Skeletal muscle tissue (tissue), 4 donors: Measurements from ENCODE around the gene PJA1. TPM values are rescaled to one million over a fixed set of nuclear protein-coding genes. Genes with fewer than 3 reads are reported as not detected.
A peak's percentile ranks its signal among the peaks of the same experiment; 100 is the strongest.

Source experiments
- H3K27ac ChIP-seq: one replicate; pipeline ENCODE4 v1.7.0; 2013; ENCODE audit warnings: mild to moderate bottlenecking, low read depth, low read length, inconsistent platforms
- H3K27me3 ChIP-seq, 3 donors: one replicate each; pipeline ENCODE4 v1.7.0; 2013; ENCODE audit warnings: low read length in 3 of 3; ENCODE audit not compliant: control insufficient read depth in 3 of 3, insufficient read depth in 3 of 3
- H3K36me3 ChIP-seq, 3 donors: one replicate each; pipeline ENCODE4 v1.7.0; 2013; ENCODE audit warnings: low read length in 3 of 3; ENCODE audit not compliant: control insufficient read depth in 3 of 3, insufficient read depth in 3 of 3
- H3K4me1 ChIP-seq, 3 donors: one replicate each; pipeline ENCODE4 v1.7.0; 2013; ENCODE audit warnings: low read length in 3 of 3, mild to moderate bottlenecking in 3 of 3; ENCODE audit not compliant: control insufficient read depth in 3 of 3, insufficient read depth in 3 of 3
- H3K4me3 ChIP-seq, 3 donors: one replicate each; pipeline ENCODE4 v1.7.0; 2013; ENCODE audit warnings: low read length in 3 of 3
- H3K9ac ChIP-seq, 3 donors: one replicate each; pipeline ENCODE4 v1.7.0; 2013; ENCODE audit warnings: low read length in 3 of 3, mild to moderate bottlenecking in 3 of 3, moderate library complexity in 2 of 3, low read depth in 1 of 3
- H3K9me3 ChIP-seq, 3 donors: one replicate each; pipeline ENCODE4 v1.7.0; 2013; ENCODE audit warnings: low read length in 3 of 3; ENCODE audit not compliant: control insufficient read depth in 3 of 3
- total RNA-seq: library from RNA; depleted of rRNA; stranded (reverse); fragments of >200 nt; gene quantifications from one replicate; pipeline ENCODE4 v1.2.3, GENCODE V29; 2014
- donor health status: Osteomylitis.

The PJA1 gene
- total RNA-seq, 1 donor from 2014 or later: 51.7 TPM

- no peak overlapping the region for H3K9ac ChIP-seq
- H3K4me3 ChIP-seq: no peak overlapping the region
- no peak overlapping the region for H3K27ac ChIP-seq
- peaks cover 3 to 15% (median 11%) of the 10 kb centered on the region in 3 donors for H3K4me1 ChIP-seq
- no peaks in the 10 kb centered on the region for H3K9me3 ChIP-seq
- peaks cover 0 to 16% (median 0%) of the 10 kb centered on the region in 3 donors for H3K27me3 ChIP-seq
- H3K36me3 ChIP-seq: no peaks in the 10 kb centered on the region
Measured at GRCh38 chrX:69124108-69124507, 41.1 kb downstream of the PJA1 start.

GRCh38 chrX:69123481-69123880 lies 41.8 kb downstream of the PJA1 start:
- Histone ChIP-seq H3K27ac (no peak overlapping the region), H3K9ac (peak overlapping the region in 1 of 3 donors; percentile 25), H3K4me3 (no peak overlapping the region), H3K4me1 (peaks cover 3 to 11% (median 11%) of the 10 kb centered on the region in 3 donors), H3K27me3 (peaks cover 0 to 16% (median 0%) of the 10 kb centered on the region in 3 donors), H3K36me3 (no peaks in the 10 kb centered on the region), H3K9me3 (no peaks in the 10 kb centered on the region)

GRCh38 chrX:69121321-69122000 lies 43.8 kb downstream of the PJA1 start:
- H3K27ac ChIP-seq: no peak overlapping the region
- H3K27me3 ChIP-seq: peaks cover 0 to 16% (median 0%) of the 10 kb centered on the region in 3 donors
- H3K9me3 ChIP-seq: no peaks in the 10 kb centered on the region
- H3K9ac ChIP-seq: no peak overlapping the region
- no peak overlapping the region for H3K4me3 ChIP-seq
- peaks cover 0 to 4% (median 4%) of the 10 kb centered on the region in 3 donors for H3K4me1 ChIP-seq
- no peaks in the 10 kb centered on the region for H3K36me3 ChIP-seq

GRCh38 chrX:69120476-69120875 lies 44.8 kb downstream of the PJA1 start:
- Histone ChIP-seq H3K27ac (no peak overlapping the region), H3K9me3 (no peaks in the 10 kb centered on the region), H3K4me3 (no peak overlapping the region), H3K4me1 (no peaks in the 10 kb centered on the region), H3K36me3 (no peaks in the 10 kb centered on the region), H3K27me3 (peaks cover 0 to 16% (median 0%) of the 10 kb centered on the region in 3 donors), H3K9ac (no peak overlapping the region)

- H3K4me3 ChIP-seq: no peak overlapping the region
- no peak overlapping the region for H3K9ac ChIP-seq
- H3K9me3 ChIP-seq: no peaks in the 10 kb centered on the region
- no peak overlapping the region for H3K27ac ChIP-seq
- H3K27me3 ChIP-seq: peaks cover 0 to 16% (median 0%) of the 10 kb centered on the region in 3 donors
- no peaks in the 10 kb centered on the region for H3K4me1 ChIP-seq
- no peaks in the 10 kb centered on the region for H3K36me3 ChIP-seq
Measured at GRCh38 chrX:69119122-69119521, 46.1 kb downstream of the PJA1 start.

- Histone ChIP-seq H3K9me3 (no peaks in the 10 kb centered on the region), H3K27me3 (peaks cover 0 to 12% (median 0%) of the 10 kb centered on the region in 3 donors), H3K4me3 (no peak overlapping the region), H3K27ac (no peak overlapping the region), H3K9ac (no peak overlapping the region), H3K4me1 (no peaks in the 10 kb centered on the region), H3K36me3 (no peaks in the 10 kb centered on the region)
Measured at GRCh38 chrX:69117876-69118526, 47.3 kb downstream of the PJA1 start.

GRCh38 chrX:69116077-69116476 lies 49.2 kb downstream of the PJA1 start:
- Histone ChIP-seq H3K27me3 (peaks cover 0 to 8% (median 0%) of the 10 kb centered on the region in 3 donors), H3K4me1 (no peaks in the 10 kb centered on the region), H3K4me3 (no peak overlapping the region), H3K9me3 (no peaks in the 10 kb centered on the region), H3K9ac (no peak overlapping the region), H3K36me3 (no peaks in the 10 kb centered on the region), H3K27ac (no peak overlapping the region)

GRCh38 chrX:69113723-69114122 lies 51.5 kb downstream of the PJA1 start:
- Histone ChIP-seq H3K9me3 (no peaks in the 10 kb centered on the region), H3K4me3 (no peak overlapping the region), H3K9ac (no peak overlapping the region), H3K4me1 (peaks cover 3 to 13% (median 11%) of the 10 kb centered on the region in 3 donors), H3K36me3 (no peaks in the 10 kb centered on the region), H3K27me3 (peaks cover 0 to 8% (median 0%) of the 10 kb centered on the region in 3 donors), H3K27ac (no peak overlapping the region)
